UCSD-AML1 (cell line): ENCODE measurements around the gene XPO6.

Experiments used
- DNase-seq: peaks from one replicate; lab custom pipeline; 2025; ENCODE audit not compliant: unreplicated experiment; lab: John Stamatoyannopoulos, UW

The XPO6 gene

GRCh38 chr16:28210979-28211588 is 681 bp downstream of the XPO6 start:
- DNase-seq = peak; percentile 62

GRCh38 chr16:28210264-28210663 is 1.5 kb downstream of the XPO6 start:
- no peak for DNase-seq

GRCh38 chr16:28208824-28209223 is 2.9 kb downstream of the XPO6 start:
- DNase-seq = no peak

- no peak for DNase-seq
Observed at GRCh38 chr16:28208131-28208530, 3.6 kb downstream of the XPO6 start.

GRCh38 chr16:28207399-28207798 is 4.4 kb downstream of the XPO6 start:
- DNase-seq = no peak

GRCh38 chr16:28205974-28206373 is 5.8 kb downstream of the XPO6 start:
- no peak for DNase-seq

- no peak for DNase-seq
Observed at GRCh38 chr16:28205117-28205899, 6.5 kb downstream of the XPO6 start.

GRCh38 chr16:28204622-28205021 is 7.1 kb downstream of the XPO6 start:
- DNase-seq = no peak

GRCh38 chr16:28204204-28204603 is 7.6 kb downstream of the XPO6 start:
- no peak for DNase-seq

- no peak for DNase-seq
Observed at GRCh38 chr16:28202147-28202746, 9.5 kb downstream of the XPO6 start.

- no peak for DNase-seq
Observed at GRCh38 chr16:28200661-28201060, 11.1 kb downstream of the XPO6 start.

GRCh38 chr16:28196387-28196987 is 15.3 kb downstream of the XPO6 start:
- no peak for DNase-seq

GRCh38 chr16:28195859-28196258 is 15.9 kb downstream of the XPO6 start:
- no peak for DNase-seq

- no peak for DNase-seq
Observed at GRCh38 chr16:28193530-28194423, 18.0 kb downstream of the XPO6 start.

GRCh38 chr16:28192806-28193529 is 18.8 kb downstream of the XPO6 start:
- peak; percentile 32 for DNase-seq

GRCh38 chr16:28191364-28191960 is 20.3 kb downstream of the XPO6 start:
- no peak for DNase-seq

- no peak for DNase-seq
Observed at GRCh38 chr16:28189245-28189644, 22.5 kb downstream of the XPO6 start.

- no peak for DNase-seq
Observed at GRCh38 chr16:28188085-28188916, 23.5 kb downstream of the XPO6 start.

GRCh38 chr16:28187595-28188004 is 24.2 kb downstream of the XPO6 start:
- DNase-seq = no peak
